ENCODE results near the gene DLGAP4. TPM values are rescaled to one million over a fixed set of nuclear protein-coding genes. Genes with fewer than 3 reads are reported as not detected.

The DLGAP4 gene
- total and polyA plus RNA-seq, 9 donors = 18.2 to 75.9 (median 53.1) TPM

GRCh38 chr20:36528176-36528874 is 222.2 kb downstream of the DLGAP4 start:
- 81 to 82% (median 81%) methylated on average over 18 of the region's 18 CpGs for WGBS, 3 donors
- TF ChIP-seq POLR2A (IDR thresholded peaks at IDR 0.05) (no peak), EP300 (IDR thresholded peaks at IDR 0.05) (no peak), CTCF (IDR thresholded peaks at IDR 0.05) (no peak)
- Histone ChIP-seq H3K9me3 (no peaks in the 10 kb centered on the region), H3K36me3 (no peaks in the 10 kb centered on the region), H3K27me3 (no peaks in the 10 kb centered on the region), H3K4me3 (no peak overlapping the region), H3K4me1 (ENCODE audit: insufficient read depth) (peaks cover 4% of the 10 kb centered on the region), H3K27ac (peak overlapping the region in 1 of 2 donors; percentile 84)
- intact Hi-C loops (cut with DNase I) = loop anchor here in 2 of 4 donors (5.0 kb wide), 1 partner anchor 66 kb away; no protein-coding TSS in a partner anchor
- peak in 1 of 5 donors; percentile 42 for DNase-seq

DNA sequence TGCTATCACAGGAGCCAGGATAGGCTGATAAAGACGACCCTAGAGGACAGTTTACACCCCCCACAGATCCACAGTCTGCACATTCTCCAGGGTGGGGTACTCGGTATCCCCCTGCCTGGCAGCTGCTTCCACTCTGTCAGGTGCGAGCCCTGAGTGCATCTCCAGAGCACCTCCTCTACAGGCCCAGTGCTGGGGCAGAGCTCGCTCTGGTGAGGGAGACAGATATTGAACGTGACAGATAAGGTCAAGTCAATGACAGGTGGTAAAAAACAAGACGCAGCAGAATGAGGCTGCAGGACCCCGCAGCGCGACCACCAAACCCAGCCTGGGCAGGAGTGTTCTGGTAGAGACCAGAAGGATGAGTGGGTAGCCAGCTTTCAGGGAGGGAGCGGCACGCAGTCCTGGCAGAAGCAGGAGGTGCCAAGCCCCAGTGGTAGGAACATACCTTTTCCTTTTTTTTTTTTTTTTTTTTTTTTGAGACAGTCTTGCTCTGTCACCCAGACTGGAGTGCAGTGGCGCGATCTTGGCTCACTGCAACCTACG is 222.8 kb downstream of the DLGAP4 start:
- H3K27me3 ChIP-seq = no peaks in the 10 kb centered on the region
- H3K27ac ChIP-seq = peak overlapping the region in 1 of 2 donors; percentile 84
- TF ChIP-seq CTCF (IDR thresholded peaks at IDR 0.05) (no peak), EP300 (IDR thresholded peaks at IDR 0.05) (no peak), POLR2A (IDR thresholded peaks at IDR 0.05) (no peak)
- peaks cover 4% of the 10 kb centered on the region for H3K4me1 ChIP-seq (ENCODE audit: insufficient read depth)
- no peak for DNase-seq
- 88 to 92% (median 89%) methylated on average over 14 of the region's 14 CpGs for WGBS, 3 donors
- H3K36me3 ChIP-seq = no peaks in the 10 kb centered on the region
- intact Hi-C loops (cut with DNase I) = loop anchor here in 2 of 4 donors (5.0 kb wide), 1 partner anchor 67 kb away; no protein-coding TSS in a partner anchor
- no peaks in the 10 kb centered on the region for H3K9me3 ChIP-seq
- H3K4me3 ChIP-seq = no peak overlapping the region

DNA sequence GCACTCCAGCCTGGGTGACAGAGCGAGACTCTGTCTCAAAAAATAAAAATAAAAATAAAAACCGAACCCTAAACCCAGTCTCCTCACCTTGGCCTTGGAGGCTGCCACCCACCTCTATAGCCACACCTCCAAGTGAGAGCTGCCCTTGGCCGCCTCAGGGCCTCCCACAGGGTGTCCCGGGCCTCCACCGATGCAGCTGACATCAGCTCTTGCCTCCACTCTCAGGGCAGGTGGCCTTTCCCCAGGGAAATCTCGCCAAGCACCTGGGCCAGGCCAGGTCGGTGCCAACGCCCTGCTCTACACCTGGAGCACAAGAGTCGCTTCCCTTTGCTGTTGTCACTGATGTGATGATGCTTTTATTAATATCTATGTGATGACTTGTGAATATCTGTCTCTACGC is 226.2 kb downstream of the DLGAP4 start:
- peak in 2 of 5 donors; percentile 26 to 38 for DNase-seq
- Histone ChIP-seq H3K4me3 (no peak overlapping the region), H3K27me3 (no peaks in the 10 kb centered on the region), H3K4me1 (ENCODE audit: insufficient read depth) (peaks cover 5% of the 10 kb centered on the region), H3K27ac (no peak overlapping the region), H3K9me3 (no peaks in the 10 kb centered on the region), H3K36me3 (no peaks in the 10 kb centered on the region)
- intact Hi-C loops (cut with DNase I) = no loop called here
- 81 to 83% (median 81%) methylated on average over 10 of the region's 10 CpGs for WGBS, 3 donors
- TF ChIP-seq EP300 (IDR thresholded peaks at IDR 0.05) (no peak), CTCF (IDR thresholded peaks at IDR 0.05) (no peak), POLR2A (IDR thresholded peaks at IDR 0.05) (no peak)

- H3K4me1 ChIP-seq (ENCODE audit: insufficient read depth) = peaks cover 2% of the 10 kb centered on the region
- no peaks in the 10 kb centered on the region for H3K27me3 ChIP-seq
- WGBS, 3 donors = 67 to 88% (median 73%) methylated on average over 3 of the region's 3 CpGs
- no peaks in the 10 kb centered on the region for H3K9me3 ChIP-seq
- no peak overlapping the region for H3K27ac ChIP-seq
- no peak for TF ChIP-seq CTCF (IDR thresholded peaks at IDR 0.05)
- TF ChIP-seq EP300 (IDR thresholded peaks at IDR 0.05) = no peak
- no peak for TF ChIP-seq POLR2A (IDR thresholded peaks at IDR 0.05)
- H3K4me3 ChIP-seq = no peak overlapping the region
- DNase-seq = peak in 1 of 5 donors; percentile 6
- intact Hi-C loops (cut with DNase I) = no loop called here
- H3K36me3 ChIP-seq = no peaks in the 10 kb centered on the region
Measured at GRCh38 chr20:36532822-36533221, 226.7 kb downstream of the DLGAP4 start.

Data from ovary (tissue), 9 donors.